GM19239 (cell line): Measurements from ENCODE around the gene GALNT9.
"Not testable (repeated sequence)": the region's sequence is repeated elsewhere in the genome, so short reads cannot be mapped to it uniquely, and the experiment has no call there.

Source experiments
- DNase-seq: peaks from one replicate; pipeline ENCODE4 v3.0.0; 2011; ENCODE audit warnings: low spot score; ENCODE audit not compliant: insufficient read length
- FAIRE-seq: peaks from 2 replicates; lab custom pipeline; 2011; peaks lifted over from hg19 to GRCh38; lab: Jason Lieb, UNC

Gene GALNT9

DNA sequence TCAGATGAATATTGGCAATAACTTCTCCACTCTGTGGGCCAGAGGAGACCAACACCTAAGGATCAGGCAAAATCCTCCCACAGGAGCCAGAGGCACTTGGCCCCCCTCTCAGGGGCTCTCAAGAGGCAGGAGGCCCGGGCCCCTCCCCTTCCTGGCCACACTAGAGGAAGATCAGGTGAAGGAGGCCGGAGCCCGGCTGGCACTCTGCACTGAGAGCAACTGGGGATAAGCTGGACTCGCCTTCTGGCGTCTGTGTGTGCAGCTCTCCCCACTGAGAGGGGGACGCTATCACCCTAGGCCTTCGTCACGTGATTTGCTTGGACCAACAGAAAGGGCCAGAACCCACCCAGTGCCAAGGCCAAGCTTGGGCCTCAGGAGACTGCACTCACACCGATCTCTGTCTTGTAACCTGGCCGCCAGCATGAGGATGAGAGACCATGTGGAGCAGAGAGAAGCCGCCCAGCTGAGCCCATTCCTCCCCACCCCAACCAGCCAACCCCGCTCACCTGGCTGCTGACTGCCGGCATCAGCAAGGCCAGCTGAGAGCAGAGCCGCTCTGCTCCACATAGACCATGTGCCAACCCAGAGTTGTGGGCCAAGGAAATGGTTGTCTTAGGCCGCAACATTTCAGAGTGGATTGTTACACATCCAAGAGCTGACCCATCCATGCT, 121.1 kb downstream of the GALNT9 start:
- FAIRE-seq = no peak
- DNase-seq = no peak

DNA sequence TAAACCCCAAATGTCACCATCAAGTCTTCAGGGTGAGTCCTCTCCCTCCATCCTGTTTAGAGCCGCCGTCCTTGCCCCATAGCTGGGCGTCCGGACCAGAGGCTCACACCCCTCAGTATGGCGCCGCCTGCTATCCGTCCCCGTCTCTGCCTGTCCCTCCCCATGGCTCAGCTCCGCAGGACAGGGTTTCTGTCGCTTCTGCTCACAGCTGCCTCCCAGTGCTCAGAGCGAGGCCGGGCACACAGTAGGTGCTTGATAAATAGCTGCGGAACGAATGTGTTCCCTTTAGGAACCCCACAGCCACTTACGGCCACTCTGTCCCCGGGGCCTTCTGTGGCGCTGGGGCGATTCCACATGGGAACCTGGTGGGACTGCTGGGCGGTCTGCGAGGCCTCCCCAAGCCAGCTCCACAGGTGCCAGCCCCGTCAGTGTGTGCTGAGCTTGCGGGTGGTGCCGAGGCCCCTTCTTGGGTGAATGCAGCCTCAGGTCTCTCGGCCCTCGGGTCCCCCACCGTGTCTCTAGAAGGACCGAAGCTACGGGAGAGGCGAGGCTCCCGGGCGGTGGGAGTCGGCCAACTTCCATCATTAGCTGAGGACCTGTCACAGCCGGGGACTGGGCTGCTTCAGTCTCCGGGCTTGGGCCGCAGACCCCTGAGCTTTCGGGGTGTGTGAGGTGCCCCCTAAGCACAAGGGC, 122.2 kb downstream of the GALNT9 start:
- no peak for DNase-seq
- FAIRE-seq = no peak

GRCh38 chr12:132206046-132206434, 123.3 kb downstream of the GALNT9 start:
- DNase-seq = no peak
- no peak for FAIRE-seq

GRCh38 chr12:132205271-132206045, 123.9 kb downstream of the GALNT9 start:
- FAIRE-seq (no peak), DNase-seq (no peak)

- FAIRE-seq (no peak), DNase-seq (no peak)
Observed at GRCh38 chr12:132204793-132205270, 124.6 kb downstream of the GALNT9 start.

DNA sequence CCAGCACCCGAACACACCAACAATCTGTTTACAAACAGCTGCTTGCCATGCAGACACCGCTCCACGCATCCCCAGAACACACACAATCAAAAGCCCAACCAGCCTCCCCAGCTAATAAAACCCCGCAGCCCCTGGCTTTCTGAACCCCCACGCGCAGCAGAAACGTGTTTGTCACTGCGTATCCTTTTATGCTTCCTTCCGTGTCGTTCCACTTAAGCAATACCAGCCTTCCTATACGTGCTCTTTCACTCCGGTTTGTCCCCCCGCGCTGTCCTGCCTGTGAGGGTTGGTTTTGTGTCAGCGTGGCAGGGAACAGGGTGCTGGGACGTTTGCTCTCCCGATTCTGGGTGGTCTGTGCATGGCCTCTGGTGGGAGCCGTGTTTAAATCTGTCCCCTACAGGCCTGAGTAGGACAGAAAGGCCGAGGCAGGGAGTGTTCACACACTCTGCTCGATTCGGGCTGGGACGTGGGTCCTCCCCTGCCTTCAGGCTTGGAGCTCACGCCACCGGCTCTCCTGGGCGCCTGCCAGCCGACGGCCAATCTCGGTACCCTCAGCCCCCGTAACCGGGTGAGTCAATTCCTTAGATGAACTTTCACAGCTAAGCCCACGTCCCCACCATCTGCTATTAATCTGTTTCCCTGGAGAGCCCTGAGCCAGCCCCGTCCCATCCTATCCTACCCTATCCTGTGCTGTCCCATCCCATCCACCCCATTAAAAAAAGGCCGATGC, 125.2 kb downstream of the GALNT9 start:
- FAIRE-seq = no peak
- DNase-seq = no peak

- FAIRE-seq (no peak), DNase-seq (no peak)
Observed at GRCh38 chr12:132202929-132203721, 126.3 kb downstream of the GALNT9 start.

DNA sequence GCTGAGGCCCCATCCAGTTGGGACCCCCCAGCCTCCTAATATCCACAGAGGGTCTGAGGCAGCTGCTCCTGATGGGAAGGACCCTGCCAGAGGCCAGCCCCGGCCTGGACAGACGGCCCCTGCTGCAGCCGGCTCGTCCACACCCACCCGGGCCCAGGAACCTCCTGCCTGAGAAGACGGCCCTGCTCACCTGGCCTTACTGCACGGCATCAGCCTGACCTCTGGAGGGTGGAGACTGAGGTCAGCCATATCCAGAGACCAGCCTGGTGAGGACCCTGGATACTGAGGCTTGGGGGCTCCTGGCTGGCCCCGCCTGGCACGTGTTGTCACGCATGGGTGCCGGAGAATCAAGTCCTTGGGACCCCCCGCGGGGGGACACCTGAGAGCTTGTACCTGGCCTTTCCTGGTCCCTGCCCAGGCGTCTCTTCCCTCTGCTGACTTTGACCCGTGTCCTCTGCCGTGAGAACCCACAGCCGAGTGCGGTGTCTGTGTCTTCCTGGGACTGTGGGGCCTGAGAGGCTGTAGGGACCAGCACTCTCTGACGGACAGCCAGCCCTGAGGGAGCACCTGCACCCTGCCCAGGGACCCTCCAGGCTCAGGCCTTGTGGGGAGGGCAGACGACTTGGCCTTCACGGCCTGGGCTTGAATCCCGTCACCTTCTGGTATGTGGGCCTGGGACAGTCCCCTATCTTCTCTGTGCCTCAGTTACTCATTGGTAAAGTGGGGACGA, 127.8 kb downstream of the GALNT9 start:
- no peak for FAIRE-seq

GRCh38 chr12:132200800-132201199, 128.6 kb downstream of the GALNT9 start:
- no peak for DNase-seq
- no peak for FAIRE-seq

More for the DNA sequence above, 127.8 kb downstream of the GALNT9 start:
- no peak for DNase-seq

GRCh38 chr12:132199526-132200319, 129.7 kb downstream of the GALNT9 start:
- DNase-seq (no peak), FAIRE-seq (no peak)

GRCh38 chr12:132199101-132199500, 130.3 kb downstream of the GALNT9 start:
- DNase-seq = no peak
- FAIRE-seq = no peak

DNA sequence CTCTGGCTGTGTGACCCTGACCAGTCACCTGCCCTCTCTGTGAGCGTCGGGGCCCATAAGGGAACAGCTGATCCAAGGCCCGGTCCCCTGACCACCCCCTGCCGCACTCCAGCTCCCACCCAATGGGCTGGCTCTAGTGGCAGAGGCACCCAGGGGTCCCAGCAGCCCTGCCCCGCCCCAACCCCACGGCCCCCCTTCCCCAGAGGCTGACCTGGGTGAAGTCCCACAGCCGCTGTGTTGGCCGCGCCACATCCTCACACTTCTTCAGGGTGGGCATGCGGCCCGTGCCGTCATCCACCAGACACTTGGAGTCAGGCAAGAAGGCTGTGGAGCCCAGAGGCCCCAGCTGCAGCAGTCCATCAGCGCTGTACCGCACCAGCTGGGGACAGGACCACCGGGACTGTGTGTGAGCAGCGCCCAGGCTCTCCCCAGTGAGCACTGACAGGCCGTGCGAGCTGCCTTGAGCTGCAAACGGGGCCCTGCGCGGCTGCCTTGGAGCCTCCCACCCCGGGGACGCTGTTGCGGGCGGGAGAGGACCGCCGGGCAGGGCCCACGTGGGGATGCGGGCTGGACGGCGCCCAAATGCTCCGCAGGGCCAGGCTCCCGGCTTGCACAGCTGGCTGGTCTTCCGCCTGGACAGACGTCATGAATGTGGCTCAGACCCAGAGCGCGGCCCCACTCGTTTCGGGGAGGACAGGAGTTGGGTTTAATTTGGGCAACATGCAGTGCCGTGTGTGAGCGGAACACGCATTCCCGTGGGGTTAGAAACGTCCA, 131.6 kb downstream of the GALNT9 start:
- FAIRE-seq = no peak
- no peak for DNase-seq

- no peak for FAIRE-seq
- no peak for DNase-seq
Observed at GRCh38 chr12:132196873-132197390, 132.5 kb downstream of the GALNT9 start.

GRCh38 chr12:132196038-132196872, 133.1 kb downstream of the GALNT9 start:
- FAIRE-seq = no peak
- DNase-seq = no peak

GRCh38 chr12:132195242-132195641, 134.1 kb downstream of the GALNT9 start:
- not testable (repeated sequence) for FAIRE-seq

GRCh38 chr12:132194556-132194955, 134.8 kb downstream of the GALNT9 start:
- no peak for DNase-seq
- FAIRE-seq = no peak

More at GRCh38 chr12:132195242-132195641, 134.1 kb downstream of the GALNT9 start:
- DNase-seq = not testable (repeated sequence)
